ENCODE results near the gene NRF1. TPM values are rescaled to one million over a fixed set of nuclear protein-coding genes. Genes with fewer than 3 reads are reported as not detected.
A peak's percentile ranks its signal among the peaks of the same experiment; 100 is the strongest.

NRF1 gene
- total RNA-seq, 2 experiments from 2014 or later = 20.5 to 28.9 TPM

- ATAC-seq (no peak), DNase-seq (no peak)
- intact Hi-C loops (cut with DNase I, micrococcal nuclease) = no loop called here
- Mint-ChIP-seq H3K27ac (no peak overlapping the region), H3K9me3 (ENCODE audit: low read depth) (no peaks in the 10 kb centered on the region), H3K36me3 (ENCODE audit: low read depth) (peaks cover 36% of the 10 kb centered on the region), H3K4me1 (no peaks in the 10 kb centered on the region), H3K4me3 (no peak overlapping the region), H3K27me3 (no peaks in the 10 kb centered on the region)
- ChIA-PET POLR2A (no interaction called here), CTCF (interaction anchor here (1.1 kb wide), 1 partner anchor 11 kb away, joined by 6 read pairs; no protein-coding TSS in a partner anchor)
Observed at GRCh38 chr7:129714514-129715063, 103.1 kb downstream of the NRF1 start.

GRCh38 chr7:129719980-129720732, 108.6 kb downstream of the NRF1 start:
- CTCF ChIA-PET = no interaction called here
- intact Hi-C loops (cut with DNase I, micrococcal nuclease) = no loop called here
- ATAC-seq (no peak), DNase-seq (no peak)
- Mint-ChIP-seq H3K27me3 (no peaks in the 10 kb centered on the region), H3K27ac (peak overlapping the region; percentile 4), H3K9me3 (ENCODE audit: low read depth) (no peaks in the 10 kb centered on the region), H3K4me1 (no peaks in the 10 kb centered on the region), H3K4me3 (no peak overlapping the region), H3K36me3 (ENCODE audit: low read depth) (peaks cover 30% of the 10 kb centered on the region)
- POLR2A ChIA-PET = no interaction called here

GRCh38 chr7:129721068-129721467, 109.5 kb downstream of the NRF1 start:
- H3K27me3 Mint-ChIP-seq = no peaks in the 10 kb centered on the region
- intact Hi-C loops (cut with DNase I, micrococcal nuclease) = no loop called here
- ChIA-PET CTCF (no interaction called here), POLR2A (no interaction called here)
- H3K4me3 Mint-ChIP-seq = no peak overlapping the region
- H3K27ac Mint-ChIP-seq = no peak overlapping the region
- ATAC-seq = no peak
- DNase-seq = no peak
- H3K9me3 Mint-ChIP-seq (ENCODE audit: low read depth) = no peaks in the 10 kb centered on the region
- H3K4me1 Mint-ChIP-seq = no peaks in the 10 kb centered on the region
- H3K36me3 Mint-ChIP-seq (ENCODE audit: low read depth) = peaks cover 33% of the 10 kb centered on the region

GRCh38 chr7:129723679-129724078, 112.2 kb downstream of the NRF1 start:
- Mint-ChIP-seq H3K36me3 (ENCODE audit: low read depth) (peaks cover 33% of the 10 kb centered on the region), H3K4me3 (no peak overlapping the region)
- CTCF ChIA-PET = no interaction called here

GRCh38 chr7:129724796-129725195, 113.3 kb downstream of the NRF1 start:
- CTCF ChIA-PET = no interaction called here
- intact Hi-C loops (cut with DNase I, micrococcal nuclease) = no loop called here
- H3K27me3 Mint-ChIP-seq = no peaks in the 10 kb centered on the region
- DNase-seq (no peak), ATAC-seq (no peak)
- H3K4me3 Mint-ChIP-seq = no peak overlapping the region
- no peaks in the 10 kb centered on the region for H3K4me1 Mint-ChIP-seq
- H3K36me3 Mint-ChIP-seq (ENCODE audit: low read depth) = peaks cover 26% of the 10 kb centered on the region
- H3K27ac Mint-ChIP-seq = no peak overlapping the region
- H3K9me3 Mint-ChIP-seq (ENCODE audit: low read depth) = no peaks in the 10 kb centered on the region
- POLR2A ChIA-PET = no interaction called here

More at GRCh38 chr7:129723679-129724078, 112.2 kb downstream of the NRF1 start:
- Mint-ChIP-seq H3K9me3 (ENCODE audit: low read depth) (no peaks in the 10 kb centered on the region), H3K4me1 (no peaks in the 10 kb centered on the region), H3K27me3 (no peaks in the 10 kb centered on the region), H3K27ac (no peak overlapping the region)
- DNase-seq (no peak), ATAC-seq (no peak)
- POLR2A ChIA-PET = no interaction called here
- intact Hi-C loops (cut with DNase I, micrococcal nuclease) = no loop called here

- Mint-ChIP-seq H3K36me3 (ENCODE audit: low read depth) (peaks cover 23% of the 10 kb centered on the region), H3K27me3 (no peaks in the 10 kb centered on the region), H3K9me3 (ENCODE audit: low read depth) (no peaks in the 10 kb centered on the region), H3K4me1 (no peaks in the 10 kb centered on the region), H3K27ac (no peak overlapping the region), H3K4me3 (no peak overlapping the region)
- CTCF ChIA-PET = no interaction called here
- POLR2A ChIA-PET = interaction anchor here (0.6 kb wide), 1 partner anchor 12 kb away, joined by 3 read pairs; no protein-coding TSS in a partner anchor
- ATAC-seq (no peak), DNase-seq (no peak)
- intact Hi-C loops (cut with DNase I, micrococcal nuclease) = no loop called here
Observed at GRCh38 chr7:129728875-129729467, 117.5 kb downstream of the NRF1 start.

GRCh38 chr7:129729511-129729910, 118.0 kb downstream of the NRF1 start:
- Mint-ChIP-seq H3K9me3 (ENCODE audit: low read depth) (no peaks in the 10 kb centered on the region), H3K4me3 (no peak overlapping the region), H3K27me3 (no peaks in the 10 kb centered on the region), H3K27ac (no peak overlapping the region), H3K36me3 (ENCODE audit: low read depth) (peaks cover 21% of the 10 kb centered on the region), H3K4me1 (no peaks in the 10 kb centered on the region)
- intact Hi-C loops (cut with DNase I, micrococcal nuclease) = no loop called here
- DNase-seq = no peak
- ChIA-PET POLR2A (interaction anchor here (0.6 kb wide), 1 partner anchor 12 kb away, joined by 3 read pairs; no protein-coding TSS in a partner anchor), CTCF (no interaction called here)
- no peak for ATAC-seq

- ChIA-PET POLR2A (no interaction called here), CTCF (no interaction called here)
- intact Hi-C loops (cut with DNase I, micrococcal nuclease) = no loop called here
- no peak overlapping the region for H3K4me3 Mint-ChIP-seq
- DNase-seq = no peak
- H3K9me3 Mint-ChIP-seq (ENCODE audit: low read depth) = no peaks in the 10 kb centered on the region
- H3K4me1 Mint-ChIP-seq = no peaks in the 10 kb centered on the region
- ATAC-seq = no peak
- H3K27ac Mint-ChIP-seq = no peak overlapping the region
- H3K36me3 Mint-ChIP-seq (ENCODE audit: low read depth) = peaks cover 17% of the 10 kb centered on the region
- no peaks in the 10 kb centered on the region for H3K27me3 Mint-ChIP-seq
Observed at GRCh38 chr7:129730159-129730558, 118.6 kb downstream of the NRF1 start.

- POLR2A ChIA-PET = interaction anchor here (0.6 kb wide), 1 partner anchor 27 kb away, joined by 3 read pairs; no protein-coding TSS in a partner anchor
- Mint-ChIP-seq H3K4me3 (no peak overlapping the region), H3K4me1 (peaks cover 7% of the 10 kb centered on the region), H3K9me3 (ENCODE audit: low read depth) (no peaks in the 10 kb centered on the region), H3K27ac (no peak overlapping the region), H3K36me3 (ENCODE audit: low read depth) (peaks cover 9% of the 10 kb centered on the region), H3K27me3 (no peaks in the 10 kb centered on the region)
- no peak for ATAC-seq
- intact Hi-C loops (cut with DNase I, micrococcal nuclease) = no loop called here
- no peak for DNase-seq
- CTCF ChIA-PET = interaction anchor here (0.6 kb wide), 1 partner anchor 301 kb away, joined by 3 read pairs; no protein-coding TSS in a partner anchor
Observed at GRCh38 chr7:129734400-129734799, 122.9 kb downstream of the NRF1 start.

GRCh38 chr7:129739427-129739826, 127.9 kb downstream of the NRF1 start:
- intact Hi-C loops (cut with DNase I, micrococcal nuclease) = no loop called here
- peaks cover 7% of the 10 kb centered on the region for H3K4me1 Mint-ChIP-seq
- ChIA-PET POLR2A (interaction anchor here (1.0 kb wide), 1 partner anchor 13 kb away, joined by 4 read pairs; no protein-coding TSS in a partner anchor), CTCF (interaction anchor here (0.6 to 0.8 kb wide), 3 partner anchors 85 to 517 kb away, joined by 3 read pairs; no protein-coding TSS in a partner anchor)
- ATAC-seq (no peak), DNase-seq (no peak)
- H3K4me3 Mint-ChIP-seq = no peak overlapping the region
- H3K9me3 Mint-ChIP-seq (ENCODE audit: low read depth) = no peaks in the 10 kb centered on the region
- H3K36me3 Mint-ChIP-seq (ENCODE audit: low read depth) = peaks cover 5% of the 10 kb centered on the region
- H3K27ac Mint-ChIP-seq = no peak overlapping the region
- no peaks in the 10 kb centered on the region for H3K27me3 Mint-ChIP-seq

- Mint-ChIP-seq H3K36me3 (ENCODE audit: low read depth) (peaks cover 5% of the 10 kb centered on the region), H3K4me3 (no peak overlapping the region), H3K27ac (peak overlapping the region; percentile 3), H3K4me1 (peaks cover 7% of the 10 kb centered on the region), H3K9me3 (ENCODE audit: low read depth) (no peaks in the 10 kb centered on the region), H3K27me3 (no peaks in the 10 kb centered on the region)
- DNase-seq = no peak
- no peak for ATAC-seq
- POLR2A ChIA-PET = interaction anchor here (0.6 to 0.7 kb wide), 2 partner anchors 11 to 44 kb away, joined by 3 to 4 read pairs; no protein-coding TSS in a partner anchor
- intact Hi-C loops (cut with DNase I, micrococcal nuclease) = no loop called here
- CTCF ChIA-PET = no interaction called here
Observed at GRCh38 chr7:129740574-129741410, 129.3 kb downstream of the NRF1 start.
